HepG2 (cell line): ENCODE measurements around the gene CORO7. TPM values are rescaled to one million over a fixed set of nuclear protein-coding genes. Genes with fewer than 3 reads are reported as not detected.

ENCODE experiments used
- BHLHE40 ChIP-seq: IDR thresholded peaks from 2 replicates; pipeline ENCODE4 v1.6.1; 2011; ENCODE audit warnings: low read length, improper control_type of control experiment
- CERS6 ChIP-seq: sonication (generic); formaldehyde crosslinking; IDR thresholded peaks from 2 replicates; pipeline ENCODE4 v1.5.0; 2020; ENCODE audit warnings: missing genetic modification reagents
- CHD2 ChIP-seq: IDR thresholded peaks from 2 replicates; pipeline ENCODE4 v1.6.1; 2011; ENCODE audit warnings: low read depth, low read length, improper control_type of control experiment
- CTCF ChIP-seq: sonication (generic); formaldehyde crosslinking; IDR thresholded peaks from 2 replicates; pipeline ENCODE4 v1.5.0; 2020; ENCODE audit warnings: mild to moderate bottlenecking, missing genetic modification reagents, moderate library complexity
- HCFC1 ChIP-seq: fragments of 150-350 bp; IDR thresholded peaks from 2 replicates; pipeline ENCODE4 v1.6.1; 2014; ENCODE audit warnings: low read depth, low read length
- IRF1 ChIP-seq: sonication (generic); formaldehyde crosslinking; IDR thresholded peaks from 2 replicates; pipeline ENCODE4 v1.4.0; 2020; ENCODE audit warnings: low read depth, mild to moderate bottlenecking, missing genetic modification reagents
- MLLT10 ChIP-seq: sonication (generic); formaldehyde crosslinking; IDR thresholded peaks from 2 replicates; pipeline ENCODE4 v1.4.0; 2020; ENCODE audit warnings: missing genetic modification reagents
- NFIC ChIP-seq: IDR thresholded peaks from 2 replicates; pipeline ENCODE4 v1.6.1; 2012; ENCODE audit warnings: mild to moderate bottlenecking, low read length, inconsistent platforms
- PAXIP1 ChIP-seq: sonication (generic); formaldehyde crosslinking; conservative IDR thresholded peaks from 2 replicates; pipeline ENCODE4 v1.4.0; 2020; ENCODE audit warnings: mild to moderate bottlenecking, missing genetic modification reagents, moderate library complexity
- PPARG ChIP-seq: conservative IDR thresholded peaks from 2 replicates; pipeline ENCODE4 v1.6.1; 2016; ENCODE audit warnings: missing biosample characterization, missing genetic modification reagents
- TEF ChIP-seq: sonication (generic); formaldehyde crosslinking; IDR thresholded peaks from 2 replicates; pipeline ENCODE4 v1.5.0; 2020; ENCODE audit warnings: missing genetic modification reagents
- ZBTB20 ChIP-seq: sonication (generic); formaldehyde crosslinking; IDR thresholded peaks from 2 replicates; pipeline ENCODE4 v1.8.1; 2023; ENCODE audit warnings: missing genetic modification reagents, low read depth, mild to moderate bottlenecking, borderline replicate concordance
- ZBTB26 ChIP-seq: IDR thresholded peaks from 2 replicates; pipeline ENCODE4 v1.6.1; 2016; ENCODE audit warnings: missing compliant biosample characterization, missing genetic modification reagents, borderline replicate concordance
- ZBTB7A ChIP-seq: sonication (generic); formaldehyde crosslinking; IDR thresholded peaks from 2 replicates; pipeline ENCODE4 v1.8.0; 2022; ENCODE audit warnings: mild to moderate bottlenecking, missing genetic modification reagents
- ZMAT3 ChIP-seq: sonication (generic); formaldehyde crosslinking; conservative IDR thresholded peaks from 2 replicates; pipeline ENCODE4 v1.7.0; 2021; ENCODE audit warnings: missing genetic modification reagents
- ZNF280B ChIP-seq: sonication (generic); formaldehyde crosslinking; IDR thresholded peaks from 2 replicates; pipeline ENCODE4 v1.5.0; 2020; ENCODE audit warnings: missing genetic modification reagents, mild to moderate bottlenecking, borderline replicate concordance
- ZNF282 ChIP-seq: fragments of 450-650 bp; IDR thresholded peaks from 2 replicates; pipeline ENCODE4 v1.6.1; 2018; ENCODE audit not compliant: partially characterized antibody
- ZNF383 ChIP-seq: sonication (generic); formaldehyde crosslinking; IDR thresholded peaks from 2 replicates; pipeline ENCODE4 v1.4.0; 2020; ENCODE audit warnings: missing genetic modification reagents, mild to moderate bottlenecking, borderline replicate concordance
- ZNF549 ChIP-seq: sonication (generic); formaldehyde crosslinking; IDR thresholded peaks from 2 replicates; pipeline ENCODE4 v1.5.0; 2020; ENCODE audit warnings: missing genetic modification reagents
- polyA plus RNA-seq, 8 experiments: library from polyadenylated mRNA; depleted of rRNA in 3 of 8; stranded (reverse) in 7 of 8; unstranded in 1 of 8; fragments of >200 nt; fragmentation: Illumina TruSeq in 4 of 8; extraction: Trizol in 4 of 8; gene quantifications; 2 replicates each; pipeline versions ENCODE4 v1.2.1 to v1.2.3, GENCODE V29; 2011 to 2016; ENCODE audit warnings: low read depth in 4 of 8, missing spikeins in 1 of 8, mixed read lengths in 1 of 8; ENCODE audit not compliant: insufficient read depth in 1 of 8
- total RNA-seq, 5 experiments: library from RNA; depleted of rRNA; stranded (reverse); fragments of >200 nt; fragmentation: Illumina TruSeq; extraction: Trizol; gene quantifications; 2 replicates each; pipeline ENCODE4 v1.2.3, GENCODE V29; 2016; ENCODE audit warnings: low read depth in 1 of 5

CORO7 gene
- total and polyA plus RNA-seq, 2 of the 13 experiments (the other 11 are each of a cell fraction or from before 2014, with no cell fraction given), result 9.9 to 14.3 TPM

- TF ChIP-seq IRF1 (CRISPR knock-in tag) (0 out of 2 replicates have a peak, but pooled peaks have one; percentile 43), CHD2 (peak; percentile 96), HCFC1 (peak; percentile 80), CTCF (CRISPR knock-in tag) (no peak), ZNF280B (CRISPR knock-in tag) (0 out of 2 replicates have a peak, but pooled peaks have one; percentile 12), ZMAT3 (CRISPR knock-in tag) (0 out of 2 replicates have a peak, but pooled peaks have one; percentile 86), ZNF549 (CRISPR knock-in tag) (no peak), BHLHE40 (no peak; the same call in 1 of the 2 replicates), ZNF282 (no peak), MLLT10 (CRISPR knock-in tag) (no peak), NFIC (no peak), ZBTB20 (no peak; the same call in 1 of the 2 replicates), PAXIP1 (no peak), ZNF383 (CRISPR knock-in tag) (no peak), ZBTB7A (CRISPR knock-in tag) (peak; percentile 44; the same call in 1 of the 2 replicates), CERS6 (CRISPR knock-in tag) (no peak), TEF (CRISPR knock-in tag) (no peak), ZBTB26 (CRISPR knock-in tag) (peak; percentile 18), PPARG (CRISPR knock-in tag) (no peak)
Measured at GRCh38 chr16:4425378-4426020, 9.1 kb upstream of the CORO7 start, which contains the start of gene DNAJA3 (continued).
